Endothelial cell of umbilical vein (primary cell): ENCODE results near the gene RHAG. TPM values are rescaled to one million over a fixed set of nuclear protein-coding genes. Genes with fewer than 3 reads are reported as not detected.

Source experiments
- BruUV-seq: library from RNA; stranded (reverse); fragments of 400-500 nt; replicated peaks from 2 replicates; lab custom pipeline; 2021; lab: Mats Ljungman, UMichigan
- CTCF ChIA-PET: fragments of 300-600, 350-600 bp; sonication (Branson Sonifier 250); formaldehyde crosslinking; loops from one replicate; lab custom pipeline; 2021; ENCODE audit warnings: antibody characterized with exemption, inconsistent platforms; lab: Charles Lee
- POLR2A ChIA-PET: fragments of 300-600, 350-600 bp; sonication (Branson Sonifier 250); formaldehyde crosslinking; loops from one replicate; lab custom pipeline; 2021; ENCODE audit warnings: antibody characterized with exemption, inconsistent platforms; lab: Charles Lee
- DNase-seq: peaks from one replicate; pipeline ENCODE4 v3.0.0-alpha.2; 2011; ENCODE audit warnings: low read depth, low spot score
- FAIRE-seq: peaks from 2 replicates; lab custom pipeline; 2011; peaks lifted over from hg19 to GRCh38; lab: Jason Lieb, UNC
- H2AFZ ChIP-seq: 2 replicates; pipeline ENCODE4 v1.6.0; 2012; ENCODE audit warnings: low read depth, low read length, control low read depth, inconsistent platforms
- H3K27ac ChIP-seq: 2 replicates; pipeline ENCODE4 v1.5.1; 2011; ENCODE audit warnings: low read depth, mild to moderate bottlenecking, control low read depth, low read length, moderate library complexity; ENCODE audit not compliant: insufficient read depth
- H3K27me3 ChIP-seq, 2 experiments: 2 replicates each; pipeline versions ENCODE4 v1.6.0 to v1.6.1; 2011; ENCODE audit warnings: low read length in 2 of 2, mixed read lengths in 1 of 2; ENCODE audit not compliant: control insufficient read depth in 2 of 2, insufficient read depth in 2 of 2
- H3K36me3 ChIP-seq, 2 experiments: 2 replicates in 1 of 2; 3 replicates in 1 of 2; pipeline ENCODE4 v1.5.1; 2011; ENCODE audit warnings: low read length in 2 of 2, mild to moderate bottlenecking in 1 of 2, moderate library complexity in 1 of 2; ENCODE audit not compliant: control insufficient read depth in 2 of 2, insufficient read depth in 2 of 2; ENCODE audit errors: extremely low read depth in 1 of 2
- H3K4me1 ChIP-seq: 3 replicates; pipeline ENCODE4 v1.5.1; 2011; ENCODE audit warnings: mild to moderate bottlenecking, low read length; ENCODE audit not compliant: control insufficient read depth, insufficient read depth; ENCODE audit errors: extremely low read depth
- H3K4me2 ChIP-seq: 2 replicates; pipeline ENCODE4 v1.6.1; 2011; ENCODE audit warnings: low read length, control low read depth, mixed read lengths; ENCODE audit not compliant: insufficient read depth
- H3K4me3 ChIP-seq, 3 experiments: fragments of 200-600 bp in 1 of 3; sonication (generic), shearing (Covaris generic) in 1 of 3; replicated peaks in 1 of 3; 2 replicates each; pipeline ENCODE4 v1.5.1; 2011 to 2016; ENCODE audit warnings: control low read depth in 3 of 3, low read length in 3 of 3, mild to moderate bottlenecking in 2 of 3, inconsistent platforms in 1 of 3, low read depth in 1 of 3, moderate library complexity in 1 of 3; ENCODE audit not compliant: insufficient read depth in 1 of 3
- H3K79me2 ChIP-seq: 2 replicates; pipeline ENCODE4 v1.6.0; 2012; ENCODE audit warnings: low read length, inconsistent platforms; ENCODE audit not compliant: control insufficient read depth, insufficient read depth
- H3K9ac ChIP-seq: replicated peaks from 2 replicates; pipeline ENCODE3; 2011; ENCODE audit warnings: low read length, control low read depth; ENCODE audit not compliant: insufficient read depth; ENCODE audit errors: extremely low read depth
- H3K9me1 ChIP-seq: replicated peaks from 3 replicates; pipeline ENCODE4 v1.6.0; 2011; ENCODE audit warnings: mild to moderate bottlenecking, low read length; ENCODE audit not compliant: control insufficient read depth, insufficient read depth; ENCODE audit errors: extremely low read depth
- H3K9me3 ChIP-seq: replicated peaks from 2 replicates; pipeline ENCODE4 v1.5.1; 2012; ENCODE audit warnings: low read length, inconsistent platforms; ENCODE audit not compliant: control insufficient read depth, insufficient read depth
- H4K20me1 ChIP-seq: replicated peaks from 2 replicates; pipeline ENCODE3; 2011; ENCODE audit warnings: mild to moderate bottlenecking, low read length; ENCODE audit not compliant: control insufficient read depth, insufficient read depth; ENCODE audit errors: extremely low read depth
- CTCF ChIP-seq, 2 donors: IDR thresholded peaks; 1 replicate in 1 of 2; 2 replicates in 1 of 2; pipeline ENCODE4 v1.5.1; 2011; ENCODE audit warnings: low read length in 2 of 2, mild to moderate bottlenecking in 2 of 2, moderate library complexity in 2 of 2, control low read depth in 1 of 2, inconsistent platforms in 1 of 2, low read depth in 1 of 2; ENCODE audit not compliant: insufficient read depth in 1 of 2; ENCODE audit errors: extremely low read depth in 1 of 2
- EZH2 ChIP-seq: IDR thresholded peaks from 2 replicates; pipeline ENCODE4 v1.6.1; 2012; ENCODE audit warnings: borderline replicate concordance, low read depth, mild to moderate bottlenecking, moderate library complexity, low read length, inconsistent platforms; ENCODE audit not compliant: severe bottlenecking
- FOS ChIP-seq: IDR thresholded peaks from 2 replicates; pipeline ENCODE4 v1.6.1; 2011; ENCODE audit warnings: mild to moderate bottlenecking, low read length, moderate library complexity, borderline replicate concordance; ENCODE audit not compliant: insufficient read depth
- GATA2 ChIP-seq: IDR thresholded peaks from 2 replicates; pipeline ENCODE4 v1.7.0; 2011; ENCODE audit warnings: low read depth, mild to moderate bottlenecking, moderate library complexity, mixed read lengths, low read length; ENCODE audit not compliant: insufficient read length, insufficient read depth
- JUN ChIP-seq: IDR thresholded peaks from 2 replicates; pipeline ENCODE4 v1.6.1; 2011; ENCODE audit warnings: borderline replicate concordance, low read depth; ENCODE audit not compliant: insufficient read length, insufficient read depth
- MYC ChIP-seq: IDR thresholded peaks from one replicate; pipeline ENCODE4 v1.6.1; 2011; ENCODE audit warnings: mild to moderate bottlenecking, low read depth, low read length
- POLR2A ChIP-seq: IDR thresholded peaks from 2 replicates; pipeline ENCODE4 v1.6.1; 2012; ENCODE audit warnings: low read depth, mild to moderate bottlenecking, control low read depth, low read length
- POLR2AphosphoS5 ChIP-seq: IDR thresholded peaks from 2 replicates; pipeline ENCODE4 v1.6.1; 2012; ENCODE audit warnings: low read depth, mild to moderate bottlenecking, control low read depth, low read length, moderate library complexity; ENCODE audit not compliant: insufficient read depth
- dilution Hi-C: fragments of 300-500 bp; cut with MboI; formaldehyde crosslinking; loops from one replicate; pipeline ENCODE4 v1.15.0; 2019; ENCODE audit warnings: low sequenced_read_pairs; ENCODE audit not compliant: extremely low pct_ligation_motif_present
- intact Hi-C: fragments of 100-400 bp; cut with micrococcal nuclease; formaldehyde crosslinking; loops from one replicate; pipeline ENCODE4 v1.10.0; 2022
- polyA plus RNA-seq, 4 experiments: library from polyadenylated mRNA; depleted of rRNA in 3 of 4; stranded (reverse) in 3 of 4; unstranded in 1 of 4; fragments of >200 nt; gene quantifications; 2 replicates each; pipeline versions ENCODE4 v1.2.1 to v1.2.3, GENCODE V29; 2011 to 2012; ENCODE audit warnings: missing spikeins in 1 of 4
- total RNA-seq: library from RNA; stranded (reverse); gene quantifications from 2 replicates; pipeline ENCODE4 v1.2.3, GENCODE V29; 2021
- TF ChIP-seq, protein P1 (sequence below): IDR thresholded peaks from 2 replicates; pipeline ENCODE4 v1.6.1; 2011; ENCODE audit not compliant: insufficient read depth, insufficient read length

Gene RHAG
- total and polyA plus RNA-seq, 2 donors (not counting 3 experiments of a cell fraction or from before 2014, with no cell fraction given): not detected

- Histone ChIP-seq H3K36me3 (no peaks in the 10 kb centered on the region), H3K4me3 (no peak overlapping the region), H3K9ac (no peak overlapping the region), H2AFZ (no peak overlapping the region), H3K9me1 (no peaks in the 10 kb centered on the region), H3K79me2 (no peaks in the 10 kb centered on the region), H4K20me1 (no peaks in the 10 kb centered on the region), H3K4me1 (no peaks in the 10 kb centered on the region), H3K4me2 (no peak overlapping the region), H3K27me3 (no peaks in the 10 kb centered on the region), H3K9me3 (no peaks in the 10 kb centered on the region), H3K27ac (no peak overlapping the region)
- BruUV-seq: no TSS peak
- no peak for TF ChIP-seq MYC
- no peak for TF ChIP-seq POLR2AphosphoS5
- no peak for TF ChIP-seq FOS
- TF ChIP-seq POLR2A: no peak
- TF ChIP-seq EZH2: no peak
- TF ChIP-seq GATA2: no peak
- no peak for TF ChIP-seq CTCF (IDR thresholded peaks at IDR 0.05; ENCODE audit: extremely low read depth in 1 of 2, insufficient read depth in 1 of 2, low read depth in 1 of 2, low read length in 2 of 2)
- TF ChIP-seq, protein P1, sequence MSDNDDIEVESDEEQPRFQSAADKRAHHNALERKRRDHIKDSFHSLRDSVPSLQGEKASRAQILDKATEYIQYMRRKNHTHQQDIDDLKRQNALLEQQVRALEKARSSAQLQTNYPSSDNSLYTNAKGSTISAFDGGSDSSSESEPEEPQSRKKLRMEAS: no peak
- no peak for TF ChIP-seq JUN
- peak; percentile 5 for DNase-seq
- intact Hi-C loops (no loop called here), dilution Hi-C loops (no loop called here)
- CTCF ChIA-PET: no interaction called here
- POLR2A ChIA-PET: no interaction called here
- FAIRE-seq: no peak
Measured at GRCh38 chr6:49662892-49663261, 26.2 kb upstream of the RHAG start.
